Neural cell (in vitro differentiated cells): ENCODE results near the gene PUM1. TPM values are rescaled to one million over a fixed set of nuclear protein-coding genes. Genes with fewer than 3 reads are reported as not detected.

ENCODE experiments used
- H2AFZ ChIP-seq: fragments of 200-600, 300-800 bp; sonication (generic), shearing (Covaris generic); 2 replicates; pipeline ENCODE4 v1.6.0; 2014; ENCODE audit warnings: low read depth, mild to moderate bottlenecking, antibody characterized with exemption, low read length, moderate library complexity
- H3F3A ChIP-seq: fragments of 200-600 bp; shearing (Covaris generic); 2 replicates; pipeline ENCODE4 v1.6.1; 2016; ENCODE audit warnings: mild to moderate bottlenecking, moderate library complexity, mixed read lengths, antibody characterized with exemption, low read length; ENCODE audit not compliant: insufficient read depth, poor library complexity, severe bottlenecking
- H3K27ac ChIP-seq: fragments of 200-600, 300-800 bp; sonication (generic), shearing (Covaris generic); 2 replicates; pipeline ENCODE4 v1.5.1; 2014; ENCODE audit warnings: mild to moderate bottlenecking, low read length, moderate library complexity
- H3K27me3 ChIP-seq: fragments of 300-800, 200-600 bp; sonication (generic), shearing (Covaris generic); 2 replicates; pipeline ENCODE4 v1.6.0; 2014; ENCODE audit warnings: mild to moderate bottlenecking, low read depth, low read length, moderate library complexity; ENCODE audit not compliant: insufficient read depth
- H3K36me3 ChIP-seq: fragments of 300-800, 200-600 bp; sonication (generic), shearing (Covaris generic); 2 replicates; pipeline ENCODE4 v1.5.1; 2014; ENCODE audit warnings: mild to moderate bottlenecking, antibody characterized with exemption, low read length, moderate library complexity; ENCODE audit not compliant: insufficient read depth
- H3K4me2 ChIP-seq: fragments of 300-800, 200-600 bp; sonication (generic), shearing (Covaris generic); 2 replicates; pipeline ENCODE4 v1.6.0; 2014; ENCODE audit warnings: mild to moderate bottlenecking, low read length
- H3K4me3 ChIP-seq: fragments of 300-800, 200-600 bp; sonication (generic), shearing (Covaris generic); 2 replicates; pipeline ENCODE4 v1.5.1; 2014; ENCODE audit warnings: mild to moderate bottlenecking, low read length, moderate library complexity
- H3K79me2 ChIP-seq: fragments of 200-600 bp; shearing (Covaris generic); replicated peaks from 2 replicates; pipeline ENCODE4 v1.6.0; 2014; ENCODE audit warnings: mild to moderate bottlenecking, low read length, moderate library complexity; ENCODE audit not compliant: insufficient read depth
- H3K9ac ChIP-seq: fragments of 300-800, 200-600 bp; sonication (generic), shearing (Covaris generic); 2 replicates; pipeline ENCODE4 v1.6.1; 2016; ENCODE audit warnings: mild to moderate bottlenecking, low read length, mixed read lengths
- H3K9me2 ChIP-seq: fragments of 200-600 bp; shearing (Covaris generic); 2 replicates; pipeline ENCODE4 v1.6.1; 2016; ENCODE audit warnings: mild to moderate bottlenecking, low read length, mixed read lengths; ENCODE audit not compliant: insufficient read depth
- H3K9me3 ChIP-seq: fragments of 200-600, 300-800 bp; sonication (generic), shearing (Covaris generic); 2 replicates; pipeline ENCODE4 v1.6.1; 2016; ENCODE audit warnings: mild to moderate bottlenecking, mixed run types, low read length, moderate library complexity, mixed read lengths
- H4K20me1 ChIP-seq: fragments of 200-600 bp; shearing (Covaris generic); 2 replicates; pipeline ENCODE4 v1.6.1; 2016; ENCODE audit warnings: mild to moderate bottlenecking, mixed run types; ENCODE audit not compliant: insufficient read depth
- EP300 ChIP-seq: fragments of 450-650 bp; conservative IDR thresholded peaks from 2 replicates; pipeline ENCODE4 v1.6.1; 2014; ENCODE audit warnings: antibody characterized with exemption, mild to moderate bottlenecking, moderate library complexity; ENCODE audit not compliant: poor library complexity, severe bottlenecking
- EZH2 ChIP-seq: fragments of 200-600, 300-800 bp; shearing (Covaris generic), sonication (generic); IDR thresholded peaks from 2 replicates; pipeline ENCODE4 v1.6.1; 2014; ENCODE audit warnings: antibody characterized with exemption, low read length, borderline replicate concordance, mild to moderate bottlenecking; ENCODE audit not compliant: insufficient read depth, poor library complexity, severe bottlenecking
- MXI1 ChIP-seq: fragments of 450-650 bp; conservative IDR thresholded peaks from 2 replicates; pipeline ENCODE4 v1.6.1; 2014; ENCODE audit warnings: antibody characterized with exemption, mild to moderate bottlenecking; ENCODE audit not compliant: poor library complexity, severe bottlenecking
- POLR2AphosphoS5 ChIP-seq: IDR thresholded peaks from 2 replicates; pipeline ENCODE4 v1.6.1; 2012
- RAD21 ChIP-seq: fragments of 450-650 bp; conservative IDR thresholded peaks from 2 replicates; pipeline ENCODE4 v1.6.1; 2014; ENCODE audit warnings: antibody characterized with exemption, mild to moderate bottlenecking, moderate library complexity
- SMC3 ChIP-seq: fragments of 450-650 bp; conservative IDR thresholded peaks from 2 replicates; pipeline ENCODE4 v1.6.1; 2014; ENCODE audit warnings: antibody characterized with exemption, mild to moderate bottlenecking, moderate library complexity; ENCODE audit not compliant: poor library complexity
- TAF1 ChIP-seq: IDR thresholded peaks from 2 replicates; pipeline ENCODE4 v1.6.1; 2012; ENCODE audit warnings: low read depth
- polyA plus RNA-seq: library from polyadenylated mRNA; depleted of rRNA; stranded (reverse); fragments of >200 nt; gene quantifications from 2 replicates; pipeline ENCODE4 v1.2.3, GENCODE V29; 2014
- TF ChIP-seq, protein P1 (sequence below): IDR thresholded peaks from 2 replicates; pipeline ENCODE4 v1.6.1; 2012; ENCODE audit warnings: borderline replicate concordance
- TF ChIP-seq, protein P2 (sequence below): fragments of 450-650 bp; IDR thresholded peaks from 2 replicates; pipeline ENCODE4 v1.5.1; 2014; ENCODE audit warnings: antibody characterized with exemption, mild to moderate bottlenecking, moderate library complexity; ENCODE audit not compliant: poor library complexity, severe bottlenecking

PUM1 gene
- polyA plus RNA-seq, 1 donor from 2014 or later, result 60.8 TPM

DNA sequence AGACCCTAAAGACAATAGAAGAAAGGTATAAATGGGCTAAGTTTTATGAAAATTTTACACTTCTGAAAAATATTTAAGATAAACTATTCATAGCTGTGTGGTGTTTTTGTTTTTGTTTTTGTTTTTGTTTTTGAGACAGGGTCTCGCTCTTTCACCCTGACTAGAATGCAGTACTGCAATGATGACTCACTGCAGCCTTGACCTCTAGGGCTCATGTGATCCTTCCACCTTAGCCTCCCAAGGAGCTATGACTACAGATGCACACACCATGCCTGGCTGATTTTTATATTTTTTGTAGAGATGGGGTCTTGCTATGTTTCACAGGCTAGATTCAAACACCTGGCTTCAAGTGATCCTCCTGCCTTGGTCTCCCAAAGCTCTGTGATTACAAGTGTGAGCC, 66.6 kb downstream of the PUM1 start:
- Histone ChIP-seq H3K79me2 (peaks cover 69% of the 10 kb centered on the region), H3K36me3 (peaks cover 4% of the 10 kb centered on the region), H3K4me3 (no peak overlapping the region), H2AFZ (no peak overlapping the region), H3K9me2 (no peaks in the 10 kb centered on the region), H3K4me2 (no peak overlapping the region), H3K27me3 (no peaks in the 10 kb centered on the region), H3K9me3 (no peaks in the 10 kb centered on the region), H3F3A (no peaks in the 10 kb centered on the region), H3K27ac (no peak overlapping the region), H3K9ac (no peak overlapping the region), H4K20me1 (no peaks in the 10 kb centered on the region)
- TF ChIP-seq RAD21, result no peak
- TF ChIP-seq, protein P1, sequence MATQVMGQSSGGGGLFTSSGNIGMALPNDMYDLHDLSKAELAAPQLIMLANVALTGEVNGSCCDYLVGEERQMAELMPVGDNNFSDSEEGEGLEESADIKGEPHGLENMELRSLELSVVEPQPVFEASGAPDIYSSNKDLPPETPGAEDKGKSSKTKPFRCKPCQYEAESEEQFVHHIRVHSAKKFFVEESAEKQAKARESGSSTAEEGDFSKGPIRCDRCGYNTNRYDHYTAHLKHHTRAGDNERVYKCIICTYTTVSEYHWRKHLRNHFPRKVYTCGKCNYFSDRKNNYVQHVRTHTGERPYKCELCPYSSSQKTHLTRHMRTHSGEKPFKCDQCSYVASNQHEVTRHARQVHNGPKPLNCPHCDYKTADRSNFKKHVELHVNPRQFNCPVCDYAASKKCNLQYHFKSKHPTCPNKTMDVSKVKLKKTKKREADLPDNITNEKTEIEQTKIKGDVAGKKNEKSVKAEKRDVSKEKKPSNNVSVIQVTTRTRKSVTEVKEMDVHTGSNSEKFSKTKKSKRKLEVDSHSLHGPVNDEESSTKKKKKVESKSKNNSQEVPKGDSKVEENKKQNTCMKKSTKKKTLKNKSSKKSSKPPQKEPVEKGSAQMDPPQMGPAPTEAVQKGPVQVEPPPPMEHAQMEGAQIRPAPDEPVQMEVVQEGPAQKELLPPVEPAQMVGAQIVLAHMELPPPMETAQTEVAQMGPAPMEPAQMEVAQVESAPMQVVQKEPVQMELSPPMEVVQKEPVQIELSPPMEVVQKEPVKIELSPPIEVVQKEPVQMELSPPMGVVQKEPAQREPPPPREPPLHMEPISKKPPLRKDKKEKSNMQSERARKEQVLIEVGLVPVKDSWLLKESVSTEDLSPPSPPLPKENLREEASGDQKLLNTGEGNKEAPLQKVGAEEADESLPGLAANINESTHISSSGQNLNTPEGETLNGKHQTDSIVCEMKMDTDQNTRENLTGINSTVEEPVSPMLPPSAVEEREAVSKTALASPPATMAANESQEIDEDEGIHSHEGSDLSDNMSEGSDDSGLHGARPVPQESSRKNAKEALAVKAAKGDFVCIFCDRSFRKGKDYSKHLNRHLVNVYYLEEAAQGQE, result no peak
- no peak for TF ChIP-seq EZH2
- TF ChIP-seq POLR2AphosphoS5, result no peak
- TF ChIP-seq, protein P2, sequence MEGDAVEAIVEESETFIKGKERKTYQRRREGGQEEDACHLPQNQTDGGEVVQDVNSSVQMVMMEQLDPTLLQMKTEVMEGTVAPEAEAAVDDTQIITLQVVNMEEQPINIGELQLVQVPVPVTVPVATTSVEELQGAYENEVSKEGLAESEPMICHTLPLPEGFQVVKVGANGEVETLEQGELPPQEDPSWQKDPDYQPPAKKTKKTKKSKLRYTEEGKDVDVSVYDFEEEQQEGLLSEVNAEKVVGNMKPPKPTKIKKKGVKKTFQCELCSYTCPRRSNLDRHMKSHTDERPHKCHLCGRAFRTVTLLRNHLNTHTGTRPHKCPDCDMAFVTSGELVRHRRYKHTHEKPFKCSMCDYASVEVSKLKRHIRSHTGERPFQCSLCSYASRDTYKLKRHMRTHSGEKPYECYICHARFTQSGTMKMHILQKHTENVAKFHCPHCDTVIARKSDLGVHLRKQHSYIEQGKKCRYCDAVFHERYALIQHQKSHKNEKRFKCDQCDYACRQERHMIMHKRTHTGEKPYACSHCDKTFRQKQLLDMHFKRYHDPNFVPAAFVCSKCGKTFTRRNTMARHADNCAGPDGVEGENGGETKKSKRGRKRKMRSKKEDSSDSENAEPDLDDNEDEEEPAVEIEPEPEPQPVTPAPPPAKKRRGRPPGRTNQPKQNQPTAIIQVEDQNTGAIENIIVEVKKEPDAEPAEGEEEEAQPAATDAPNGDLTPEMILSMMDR, result no peak
- TF ChIP-seq TAF1, result no peak
- no peak for TF ChIP-seq MXI1
- TF ChIP-seq EP300, result no peak
- no peak for TF ChIP-seq SMC3

DNA sequence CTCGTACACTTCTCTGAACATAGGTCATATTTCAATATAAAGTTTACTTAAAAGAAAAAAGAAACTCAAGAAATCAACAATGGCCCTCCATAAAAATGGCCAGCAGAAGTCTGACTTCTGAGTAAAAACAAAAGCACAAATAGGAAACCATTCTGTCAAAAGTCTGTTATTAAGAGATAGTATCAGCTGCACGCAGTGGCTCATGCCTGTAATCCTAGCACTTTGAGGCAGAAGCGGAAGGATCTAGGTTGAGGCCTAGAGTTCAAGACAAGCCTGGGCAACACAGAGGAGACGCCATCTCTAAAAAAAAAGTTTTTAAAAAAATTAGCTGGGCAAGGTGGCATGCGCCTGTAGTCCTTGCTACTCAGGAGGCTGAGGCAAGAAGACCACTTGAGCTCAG, 67.3 kb downstream of the PUM1 start:
- Histone ChIP-seq H3K27me3 (no peaks in the 10 kb centered on the region), H3K4me3 (no peak overlapping the region), H3K79me2 (peaks cover 67% of the 10 kb centered on the region), H3K9ac (no peak overlapping the region), H3F3A (no peaks in the 10 kb centered on the region), H3K36me3 (peaks cover 2% of the 10 kb centered on the region), H3K27ac (no peak overlapping the region), H3K4me2 (no peak overlapping the region), H3K9me3 (no peaks in the 10 kb centered on the region), H3K9me2 (no peaks in the 10 kb centered on the region), H4K20me1 (no peaks in the 10 kb centered on the region), H2AFZ (no peak overlapping the region)
- no peak for TF ChIP-seq EP300
- TF ChIP-seq RAD21, result no peak
- no peak for TF ChIP-seq EZH2
- TF ChIP-seq, protein P2, result no peak
- TF ChIP-seq TAF1, result no peak
- TF ChIP-seq MXI1, result no peak
- TF ChIP-seq, protein P1, result no peak
- TF ChIP-seq SMC3, result no peak
- TF ChIP-seq POLR2AphosphoS5, result no peak
